Measurements from ENCODE around the gene NOTO.
A peak's percentile ranks its signal among the peaks of the same experiment; 100 is the strongest.

Gene NOTO

GRCh38 chr2:73176881-73177644 lies 25.3 kb upstream of the NOTO start:
- H4K20me1 ChIP-seq (ENCODE audit: insufficient read depth, low read length), result no peaks in the 10 kb centered on the region
- peaks cover 44% of the 10 kb centered on the region for H3K27me3 ChIP-seq (ENCODE audit: insufficient read depth, low read length, poor library complexity)
- no peaks in the 10 kb centered on the region for H3K36me3 ChIP-seq (ENCODE audit: insufficient read depth, low read length)
- TF ChIP-seq, protein P1, sequence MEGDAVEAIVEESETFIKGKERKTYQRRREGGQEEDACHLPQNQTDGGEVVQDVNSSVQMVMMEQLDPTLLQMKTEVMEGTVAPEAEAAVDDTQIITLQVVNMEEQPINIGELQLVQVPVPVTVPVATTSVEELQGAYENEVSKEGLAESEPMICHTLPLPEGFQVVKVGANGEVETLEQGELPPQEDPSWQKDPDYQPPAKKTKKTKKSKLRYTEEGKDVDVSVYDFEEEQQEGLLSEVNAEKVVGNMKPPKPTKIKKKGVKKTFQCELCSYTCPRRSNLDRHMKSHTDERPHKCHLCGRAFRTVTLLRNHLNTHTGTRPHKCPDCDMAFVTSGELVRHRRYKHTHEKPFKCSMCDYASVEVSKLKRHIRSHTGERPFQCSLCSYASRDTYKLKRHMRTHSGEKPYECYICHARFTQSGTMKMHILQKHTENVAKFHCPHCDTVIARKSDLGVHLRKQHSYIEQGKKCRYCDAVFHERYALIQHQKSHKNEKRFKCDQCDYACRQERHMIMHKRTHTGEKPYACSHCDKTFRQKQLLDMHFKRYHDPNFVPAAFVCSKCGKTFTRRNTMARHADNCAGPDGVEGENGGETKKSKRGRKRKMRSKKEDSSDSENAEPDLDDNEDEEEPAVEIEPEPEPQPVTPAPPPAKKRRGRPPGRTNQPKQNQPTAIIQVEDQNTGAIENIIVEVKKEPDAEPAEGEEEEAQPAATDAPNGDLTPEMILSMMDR (IDR thresholded peaks at IDR 0.05; ENCODE audit: borderline replicate concordance, extremely low read depth, low read length, poor library complexity, severe bottlenecking), result peak; percentile 98
- no peak for TF ChIP-seq EZH2 (IDR thresholded peaks at IDR 0.05; ENCODE audit: borderline replicate concordance, low read depth, low read length, severe bottlenecking)
- peak overlapping the region; percentile 51 for H3K9ac ChIP-seq (ENCODE audit: low read depth, low read length)
- H3K79me2 ChIP-seq (ENCODE audit: insufficient read depth, low read length), result no peaks in the 10 kb centered on the region
- DNase-seq (peak; percentile 87), ATAC-seq (ENCODE audit: insufficient read depth, low read depth) (peak; percentile 94)
- peak overlapping the region; percentile 87 for H3K4me2 ChIP-seq (ENCODE audit: insufficient read depth, low read length)
- H3K4me1 ChIP-seq (ENCODE audit: insufficient read depth, low read length), result peaks cover 14% of the 10 kb centered on the region
- H3K27ac ChIP-seq (ENCODE audit: low read length), result no peak overlapping the region
- H2AFZ ChIP-seq (ENCODE audit: low read depth, low read length), result peak overlapping the region; percentile 78
- no peaks in the 10 kb centered on the region for H3K9me3 ChIP-seq (ENCODE audit: insufficient read depth, low read length, severe bottlenecking)
- H3K4me3 ChIP-seq (ENCODE audit: low read depth in 1 of 2, low read length in 2 of 2), result peak overlapping the region; percentile 7 to 62; a peak in 3 of 4 replicates

DNA sequence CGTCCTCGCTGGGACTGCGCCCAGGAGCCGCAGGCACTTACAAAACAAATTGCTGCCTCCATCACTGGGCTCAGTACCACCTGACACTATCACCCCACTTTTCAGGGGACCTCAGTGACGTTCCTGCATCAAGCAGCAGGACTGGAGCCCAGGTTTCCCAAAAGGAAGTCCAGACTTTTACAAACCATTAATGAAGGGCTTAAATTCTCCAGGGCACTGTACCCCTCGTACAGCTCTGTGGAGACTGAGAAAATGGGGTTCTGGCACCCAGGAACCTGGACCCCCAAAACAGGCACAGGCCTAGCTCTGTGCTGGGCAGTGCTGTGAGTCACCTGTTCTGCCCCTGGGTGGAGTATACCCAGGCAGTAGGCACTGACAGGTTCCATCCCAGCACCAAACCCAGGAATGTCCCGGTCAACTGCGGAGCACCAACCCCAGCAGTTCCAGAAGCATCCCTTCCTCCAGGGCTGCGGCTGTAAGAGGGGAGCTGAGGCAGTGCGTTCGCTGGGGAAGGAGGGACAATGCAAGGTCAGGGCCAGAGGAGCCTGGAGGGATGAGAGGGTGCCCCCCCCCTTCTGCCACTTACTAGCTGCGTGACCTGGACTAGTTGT lies 24.6 kb upstream of the NOTO start:
- ATAC-seq (ENCODE audit: insufficient read depth, low read depth), result no peak; the same call in 1 of the 3 replicates
- peaks cover 41% of the 10 kb centered on the region for H3K27me3 ChIP-seq (ENCODE audit: insufficient read depth, low read length, poor library complexity)
- TF ChIP-seq, protein P1 (IDR thresholded peaks at IDR 0.05; ENCODE audit: borderline replicate concordance, extremely low read depth, low read length, poor library complexity, severe bottlenecking), result no peak
- TF ChIP-seq EZH2 (IDR thresholded peaks at IDR 0.05; ENCODE audit: borderline replicate concordance, low read depth, low read length, severe bottlenecking), result no peak
- H3K79me2 ChIP-seq (ENCODE audit: insufficient read depth, low read length), result no peaks in the 10 kb centered on the region
- H3K36me3 ChIP-seq (ENCODE audit: insufficient read depth, low read length), result no peaks in the 10 kb centered on the region
- no peaks in the 10 kb centered on the region for H3K9me3 ChIP-seq (ENCODE audit: insufficient read depth, low read length, severe bottlenecking)
- no peak for DNase-seq
- H3K4me3 ChIP-seq (ENCODE audit: low read depth in 1 of 2, low read length in 2 of 2), result peak overlapping the region in 1 of 2 experiments; percentile 62; a peak in 2 of 4 replicates
- no peak overlapping the region for H3K27ac ChIP-seq (ENCODE audit: low read length)
- peak overlapping the region; percentile 87 for H3K4me2 ChIP-seq (ENCODE audit: insufficient read depth, low read length)
- H3K4me1 ChIP-seq (ENCODE audit: insufficient read depth, low read length), result peaks cover 14% of the 10 kb centered on the region
- no peaks in the 10 kb centered on the region for H4K20me1 ChIP-seq (ENCODE audit: insufficient read depth, low read length)
- peak overlapping the region; percentile 51; the same call in 1 of the 2 replicates for H3K9ac ChIP-seq (ENCODE audit: low read depth, low read length)
- peak overlapping the region; percentile 74 for H2AFZ ChIP-seq (ENCODE audit: low read depth, low read length)

DNA sequence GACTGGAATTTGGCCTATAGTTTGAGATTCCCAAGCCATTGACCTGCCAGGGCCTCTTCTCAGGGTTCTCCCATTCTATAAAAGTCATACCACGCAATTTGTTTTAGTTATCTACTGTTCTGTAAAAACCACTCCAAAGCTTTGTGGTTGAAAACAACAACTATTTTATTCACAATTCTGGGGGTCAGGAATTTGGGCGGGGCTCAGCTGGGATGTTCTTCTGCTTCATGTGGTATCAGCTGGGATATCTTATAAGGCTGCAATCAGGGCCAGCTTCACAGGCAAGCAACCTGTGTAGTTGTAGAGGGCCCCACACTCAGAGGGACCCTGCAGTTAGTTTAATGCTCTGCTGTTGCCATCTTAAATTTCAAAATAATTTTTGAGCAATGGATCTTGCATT lies 16.4 kb upstream of the NOTO start:
- no peak overlapping the region for H3K4me3 ChIP-seq (ENCODE audit: low read depth in 1 of 2, low read length in 2 of 2)

More for the DNA sequence above, 16.4 kb upstream of the NOTO start:
- H3K27me3 ChIP-seq (ENCODE audit: insufficient read depth, low read length, poor library complexity), result peaks cover 13% of the 10 kb centered on the region
- no peak overlapping the region for H2AFZ ChIP-seq (ENCODE audit: low read depth, low read length)
- H3K4me1 ChIP-seq (ENCODE audit: insufficient read depth, low read length), result no peaks in the 10 kb centered on the region
- no peaks in the 10 kb centered on the region for H3K36me3 ChIP-seq (ENCODE audit: insufficient read depth, low read length)
- no peak overlapping the region for H3K9ac ChIP-seq (ENCODE audit: low read depth, low read length)
- TF ChIP-seq EZH2 (IDR thresholded peaks at IDR 0.05; ENCODE audit: borderline replicate concordance, low read depth, low read length, severe bottlenecking), result no peak
- TF ChIP-seq, protein P1 (IDR thresholded peaks at IDR 0.05; ENCODE audit: borderline replicate concordance, extremely low read depth, low read length, poor library complexity, severe bottlenecking), result no peak
- no peak for DNase-seq
- H3K27ac ChIP-seq (ENCODE audit: low read length), result no peak overlapping the region
- no peak for ATAC-seq (ENCODE audit: insufficient read depth, low read depth)
- no peaks in the 10 kb centered on the region for H4K20me1 ChIP-seq (ENCODE audit: insufficient read depth, low read length)
- H3K4me2 ChIP-seq (ENCODE audit: insufficient read depth, low read length), result no peak overlapping the region
- H3K79me2 ChIP-seq (ENCODE audit: insufficient read depth, low read length), result no peaks in the 10 kb centered on the region
- H3K9me3 ChIP-seq (ENCODE audit: insufficient read depth, low read length, severe bottlenecking), result no peaks in the 10 kb centered on the region

All from DND-41 (cell line).